ENCODE measurements around the gene ALKBH8.

ALKBH8 gene, protein sequence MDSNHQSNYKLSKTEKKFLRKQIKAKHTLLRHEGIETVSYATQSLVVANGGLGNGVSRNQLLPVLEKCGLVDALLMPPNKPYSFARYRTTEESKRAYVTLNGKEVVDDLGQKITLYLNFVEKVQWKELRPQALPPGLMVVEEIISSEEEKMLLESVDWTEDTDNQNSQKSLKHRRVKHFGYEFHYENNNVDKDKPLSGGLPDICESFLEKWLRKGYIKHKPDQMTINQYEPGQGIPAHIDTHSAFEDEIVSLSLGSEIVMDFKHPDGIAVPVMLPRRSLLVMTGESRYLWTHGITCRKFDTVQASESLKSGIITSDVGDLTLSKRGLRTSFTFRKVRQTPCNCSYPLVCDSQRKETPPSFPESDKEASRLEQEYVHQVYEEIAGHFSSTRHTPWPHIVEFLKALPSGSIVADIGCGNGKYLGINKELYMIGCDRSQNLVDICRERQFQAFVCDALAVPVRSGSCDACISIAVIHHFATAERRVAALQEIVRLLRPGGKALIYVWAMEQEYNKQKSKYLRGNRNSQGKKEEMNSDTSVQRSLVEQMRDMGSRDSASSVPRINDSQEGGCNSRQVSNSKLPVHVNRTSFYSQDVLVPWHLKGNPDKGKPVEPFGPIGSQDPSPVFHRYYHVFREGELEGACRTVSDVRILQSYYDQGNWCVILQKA

GRCh38 chr11:107565219-107565937 is at the start of gene ALKBH8:
ALKBH8 (minus strand) TSS chr11:107565735; CDS start chr11:107560893, 4,842 bp downstream.
- peak; percentile 80 for DNase-seq

DNA sequence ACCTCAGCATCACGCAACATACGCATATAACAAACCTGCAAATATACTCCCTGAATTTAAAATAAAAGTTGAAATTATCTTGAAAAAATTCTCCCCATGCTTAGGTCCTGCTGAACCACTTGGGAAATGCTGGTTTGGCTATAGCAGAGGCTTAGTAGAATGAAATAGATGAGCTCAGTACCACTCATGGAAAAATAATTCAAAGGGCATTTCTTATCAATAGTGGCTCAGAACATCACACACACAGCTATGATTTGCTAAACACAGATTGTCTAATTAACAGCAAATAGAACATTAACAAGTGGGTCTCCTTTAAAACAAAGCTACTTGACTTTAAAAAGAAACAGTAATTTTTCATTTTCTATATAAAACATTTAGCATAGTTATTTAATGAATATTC is 46.9 kb upstream of the ALKBH8 start:
- DNase-seq (no peak), ATAC-seq (no peak)

More at GRCh38 chr11:107565219-107565937, at the start of gene ALKBH8:
- ATAC-seq, result peak; percentile 79

- no peak for ATAC-seq
These were observed 44.1 kb upstream of the ALKBH8 start for GRCh38 chr11:107609400-107610218.

DNA sequence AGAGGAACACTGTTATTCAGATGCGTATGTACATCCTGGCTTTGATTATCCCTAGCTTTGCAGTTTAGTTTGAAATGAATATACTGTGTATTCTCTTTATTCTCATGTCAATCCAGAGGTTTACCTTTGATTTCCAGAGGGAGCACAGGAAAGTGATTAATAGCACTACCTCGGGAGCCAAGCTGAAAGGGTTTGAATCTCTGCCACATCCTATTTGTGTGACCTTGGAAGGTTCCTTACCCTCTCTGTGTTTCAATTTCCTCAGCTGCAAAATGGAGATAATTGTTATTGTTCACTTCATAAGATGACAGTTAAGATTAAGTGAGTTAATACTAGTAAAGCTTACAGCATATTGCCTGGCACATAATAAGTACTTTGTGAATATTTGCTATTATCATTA is 43.3 kb upstream of the ALKBH8 start:
- ATAC-seq, result no peak
- DNase-seq, result no peak

More at GRCh38 chr11:107609400-107610218, 44.1 kb upstream of the ALKBH8 start:
- no peak for DNase-seq

- DNase-seq, result no peak
- ATAC-seq, result no peak
These were observed 40.6 kb upstream of the ALKBH8 start for GRCh38 chr11:107606141-107606540.

DNA sequence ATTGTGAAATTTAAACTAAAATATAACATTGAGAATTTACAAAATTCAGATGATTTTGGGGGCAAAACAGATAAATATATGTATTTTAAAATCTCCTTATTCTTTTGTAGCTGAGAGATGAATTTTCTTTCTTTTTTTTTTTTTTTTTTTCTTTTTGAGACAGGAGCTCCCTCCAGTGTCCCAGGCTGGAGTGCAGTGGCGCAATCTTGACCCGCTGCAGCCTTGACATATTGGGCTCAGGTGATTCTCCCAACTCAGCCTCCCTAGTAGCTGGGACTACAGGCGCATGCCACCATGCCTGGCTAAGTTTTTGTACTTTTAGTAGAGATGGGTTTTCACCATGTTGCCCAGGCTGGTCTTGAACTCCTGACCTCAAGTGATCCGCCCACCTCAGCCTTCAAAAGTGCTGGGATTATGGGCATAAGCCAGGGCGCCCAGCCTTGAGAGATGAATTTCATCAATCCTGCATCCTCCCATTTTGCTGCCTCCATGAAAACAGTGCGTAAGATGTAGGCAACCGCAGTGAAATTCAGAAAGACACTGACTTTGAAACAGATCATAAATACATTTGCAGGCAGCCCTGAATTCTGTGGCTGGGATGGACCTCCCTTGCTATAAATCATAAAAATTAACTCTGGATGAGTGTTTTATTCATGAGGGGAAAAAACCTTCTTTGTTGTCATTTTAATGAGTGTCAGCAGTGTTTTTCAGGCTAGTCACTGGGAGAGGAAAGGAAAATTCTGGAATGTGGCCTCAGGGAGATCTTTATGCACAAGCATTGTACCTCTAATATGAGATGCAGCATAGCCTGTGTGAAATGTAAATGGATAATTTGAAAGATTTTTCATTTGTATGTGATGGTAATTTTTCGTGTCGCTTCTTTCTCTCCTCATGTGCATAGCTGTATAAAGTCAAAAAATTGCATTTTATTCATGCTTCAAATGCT is 39.8 kb upstream of the ALKBH8 start:
- ATAC-seq (no peak), DNase-seq (no peak)

- DNase-seq (peak; percentile 12), ATAC-seq (peak; percentile 59)
These were observed 32.9 kb upstream of the ALKBH8 start for GRCh38 chr11:107598225-107599139.

DNA sequence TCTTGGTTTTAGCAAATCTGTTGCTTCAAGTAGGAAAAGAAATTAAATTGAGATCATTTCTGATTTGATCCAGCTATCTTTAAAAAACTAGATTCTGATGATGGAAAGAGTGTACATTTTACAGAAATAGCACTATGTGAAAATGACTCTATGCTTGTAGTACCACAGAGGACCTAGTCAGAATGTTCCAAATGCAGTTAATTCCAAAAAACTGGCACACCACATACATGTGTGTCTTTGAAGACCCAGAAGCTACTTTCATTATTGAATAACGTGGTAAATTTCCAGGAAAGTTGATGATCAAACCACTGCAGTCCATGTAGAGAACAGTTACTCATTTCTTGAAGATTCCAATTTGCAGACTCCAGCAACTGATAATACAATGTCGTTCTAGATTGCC is 29.2 kb upstream of the ALKBH8 start:
- DNase-seq, result no peak
- no peak for ATAC-seq

GRCh38 chr11:107593951-107594350 is 28.4 kb upstream of the ALKBH8 start:
- ATAC-seq, result no peak

DNA sequence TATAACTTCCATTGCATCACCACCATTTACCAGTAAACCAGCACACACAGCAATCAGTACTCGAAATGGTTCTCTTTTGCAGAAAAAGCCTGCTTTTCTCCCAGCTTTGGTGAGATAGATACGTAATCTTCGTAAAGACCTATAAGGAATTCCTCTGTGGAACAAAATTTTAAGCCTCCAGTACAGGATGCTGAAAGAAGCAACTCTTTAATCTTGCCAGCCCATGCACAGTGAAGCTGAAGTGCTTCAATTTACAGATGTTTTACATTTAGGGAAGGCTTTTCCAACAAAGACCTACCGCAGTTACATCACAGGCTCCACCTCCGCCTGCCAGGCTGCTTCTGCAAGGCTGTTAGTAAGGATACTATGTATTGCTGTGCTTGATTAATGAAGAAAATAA is 27.3 kb upstream of the ALKBH8 start:
- ATAC-seq (no peak), DNase-seq (no peak)

More at GRCh38 chr11:107593951-107594350, 28.4 kb upstream of the ALKBH8 start:
- no peak for DNase-seq

- ATAC-seq, result no peak
- no peak for DNase-seq
These were observed 26.7 kb upstream of the ALKBH8 start for GRCh38 chr11:107592231-107592590.

DNA sequence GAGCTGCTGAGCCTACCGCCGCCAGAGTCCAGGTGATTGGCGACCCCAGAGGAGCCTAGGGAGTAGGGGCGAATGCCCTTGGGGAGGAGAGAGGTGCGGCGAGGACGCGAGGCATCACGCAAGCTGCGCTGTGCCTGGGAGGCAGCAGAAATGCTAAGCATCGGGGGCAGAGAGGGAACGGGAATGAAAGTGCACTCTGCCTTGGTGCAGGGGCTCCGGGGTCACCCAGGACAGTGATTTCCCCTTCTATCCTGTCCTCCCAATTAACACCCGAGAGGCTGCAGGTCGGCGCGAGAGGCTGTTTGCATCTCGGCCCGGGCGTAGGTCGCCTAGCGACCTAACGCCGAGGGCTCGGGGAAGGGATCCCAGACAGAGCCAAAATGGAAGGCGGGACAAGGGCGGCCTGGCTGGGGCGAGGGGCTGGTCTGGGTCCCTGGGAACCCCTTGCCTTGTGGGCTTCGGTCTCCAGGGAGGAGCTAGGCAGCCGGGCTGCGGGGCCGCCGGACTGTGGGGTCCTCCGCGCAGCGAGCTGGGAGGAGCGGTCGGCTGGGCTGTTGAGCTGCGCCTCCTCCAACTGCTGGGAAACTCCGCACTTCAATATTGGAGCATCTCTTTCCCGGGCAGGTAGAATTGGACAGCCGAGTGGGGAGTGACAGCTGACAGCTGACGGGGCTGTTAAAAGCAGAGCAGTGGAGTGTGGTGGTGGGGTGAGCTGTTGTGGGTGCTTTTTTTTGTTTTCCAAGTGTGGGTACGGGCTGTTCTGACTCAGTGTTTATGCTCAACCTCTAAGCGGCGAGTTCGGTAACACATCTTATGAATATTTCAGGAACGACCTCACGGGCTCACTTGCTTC is 26.1 kb upstream of the ALKBH8 start:
- peak; percentile 85 for ATAC-seq
- peak; percentile 34 for DNase-seq

- DNase-seq, result peak; percentile 51
- ATAC-seq, result peak; percentile 56
These were observed 25.2 kb upstream of the ALKBH8 start, which contains the start of gene ELMOD1 for GRCh38 chr11:107590460-107591377. ELMOD1 (plus strand) TSS chr11:107591147; CDS start chr11:107618190, 27,043 bp downstream.

- ATAC-seq, result no peak
- no peak for DNase-seq
These were observed 21.9 kb upstream of the ALKBH8 start for GRCh38 chr11:107587306-107587979.

- ATAC-seq, result peak; percentile 69
- DNase-seq, result no peak
These were observed 18.2 kb upstream of the ALKBH8 start for GRCh38 chr11:107583629-107584195.

DNA sequence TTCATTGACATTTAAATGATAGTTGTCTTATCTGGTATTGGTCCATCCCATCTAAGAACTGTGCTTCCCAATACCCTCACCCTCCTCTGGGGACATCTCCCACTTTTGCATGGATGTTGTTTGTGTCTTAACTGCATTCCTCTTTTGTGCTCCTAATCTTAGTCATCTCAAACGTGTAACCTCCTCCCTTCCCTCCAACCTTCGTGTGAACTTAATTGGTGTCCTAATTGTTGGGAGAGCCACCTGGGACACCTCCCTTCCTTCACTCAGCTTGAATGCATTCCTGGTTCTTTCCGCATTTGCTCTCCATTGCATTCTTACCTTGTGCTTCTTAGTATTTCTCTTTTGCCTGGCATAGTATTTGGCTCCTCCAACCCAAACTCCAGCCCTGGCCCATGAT is 15.6 kb upstream of the ALKBH8 start:
- DNase-seq, result no peak
- no peak for ATAC-seq

Measured in stimulated activated naive CD8-positive, alpha-beta T cell treated with anti-CD3 and anti-CD28 coated beads, Interleukin-15, Interleukin-2, amounts not matched to agents 100 U/mL and 50 U/mL, for 24 hours (primary cell).